ENCODE measurements around the gene MBD3. TPM values are rescaled to one million over a fixed set of nuclear protein-coding genes. Genes with fewer than 3 reads are reported as not detected.
"Not testable (repeated sequence)": the region's sequence is repeated elsewhere in the genome, so short reads cannot be mapped to it uniquely, and the experiment has no call there.

MBD3 gene
- total RNA-seq, 2 donors from 2014 or later: 71.5 to 128 TPM

DNA sequence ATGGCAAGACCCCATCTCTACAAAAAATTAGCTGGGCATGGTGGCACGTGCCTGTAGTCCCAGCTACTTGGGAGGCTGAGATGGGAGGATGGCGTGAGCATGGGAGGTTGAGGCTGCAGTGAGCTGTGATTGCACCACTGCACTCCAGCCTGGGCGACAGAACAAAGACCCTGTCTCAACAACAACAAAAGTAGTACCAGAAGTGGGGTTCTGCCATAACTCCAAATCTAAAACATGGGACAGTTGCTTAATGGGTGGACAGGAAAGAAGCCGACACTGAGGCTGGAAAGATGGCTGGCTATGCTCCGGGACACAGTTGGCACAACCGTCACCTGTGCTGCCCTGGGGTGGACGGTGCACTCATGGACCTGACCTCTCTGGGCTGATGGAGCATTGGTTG, 57.0 kb downstream of the MBD3 start:
- H3K9me3 Mint-ChIP-seq; H3K4me1 Mint-ChIP-seq; H3K36me3 Mint-ChIP-seq (ENCODE audit: low read depth); H3K4me3 Mint-ChIP-seq; ATAC-seq (replicated peaks); H3K27ac Mint-ChIP-seq: not testable (repeated sequence)
- peaks cover 14% of the 10 kb centered on the region for H3K27me3 Mint-ChIP-seq

DNA sequence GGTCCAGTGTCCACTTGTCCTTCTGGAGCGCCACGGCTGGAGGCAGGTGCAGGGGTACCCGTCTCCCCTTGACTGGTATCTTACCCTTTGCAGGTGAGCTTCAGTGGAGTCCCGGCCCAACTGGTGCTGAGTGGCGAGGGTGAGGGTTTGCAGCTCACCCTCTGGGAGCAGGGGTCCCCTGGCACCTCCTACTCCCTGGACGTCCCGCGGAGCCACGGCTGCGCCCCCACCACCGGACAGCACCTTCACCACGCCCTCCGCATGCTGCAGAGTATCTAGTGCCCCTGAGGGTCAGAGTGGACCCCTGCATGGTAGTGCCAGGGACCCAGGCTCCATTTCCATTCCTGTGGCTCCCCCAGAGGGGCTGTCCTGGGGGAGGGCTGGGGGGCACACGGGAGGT, 57.7 kb downstream of the MBD3 start:
- no peaks in the 10 kb centered on the region for H3K4me1 Mint-ChIP-seq
- H3K4me3 Mint-ChIP-seq: no peak overlapping the region
- ATAC-seq (replicated peaks): no peak

DNA sequence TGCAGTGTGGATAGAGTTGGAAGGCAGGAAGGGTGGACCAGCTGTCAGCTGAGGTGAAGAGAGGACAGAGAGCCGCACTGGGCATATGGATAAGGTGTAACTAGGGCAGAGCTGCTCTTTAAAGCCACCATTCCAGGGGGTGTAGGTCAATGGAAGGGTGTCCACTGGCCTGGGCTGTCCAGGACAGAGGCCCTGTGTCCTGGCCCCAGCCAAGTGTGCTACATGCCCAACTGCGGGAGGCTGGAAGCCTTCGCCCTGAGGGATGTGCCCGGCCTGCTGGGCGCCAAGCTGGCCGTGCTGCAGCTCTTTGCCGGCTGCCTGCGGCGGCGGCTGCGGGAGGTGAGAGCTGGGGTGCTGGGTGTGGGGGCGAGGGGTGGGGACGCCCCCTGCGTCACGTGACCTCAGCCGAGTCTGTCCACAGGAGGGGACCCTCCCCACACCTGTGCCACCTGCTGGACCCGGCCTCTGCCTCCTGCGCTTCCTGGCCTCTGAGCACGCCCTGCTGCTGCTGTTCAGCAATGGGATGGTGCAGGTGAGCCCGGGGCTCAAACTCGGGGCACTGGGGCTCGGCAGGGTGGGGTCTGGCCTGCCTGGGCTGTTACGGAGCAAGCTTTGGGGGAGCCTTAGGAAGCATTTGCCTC, 59.0 kb downstream of the MBD3 start:
- peaks cover 13% of the 10 kb centered on the region for H3K27me3 Mint-ChIP-seq
- H3K27ac Mint-ChIP-seq: no peak overlapping the region
- no peaks in the 10 kb centered on the region for H3K9me3 Mint-ChIP-seq
- H3K4me3 Mint-ChIP-seq: no peak overlapping the region
- no peak for ATAC-seq (replicated peaks)
- no peaks in the 10 kb centered on the region for H3K36me3 Mint-ChIP-seq (ENCODE audit: low read depth)
- no peaks in the 10 kb centered on the region for H3K4me1 Mint-ChIP-seq

More for the DNA sequence above, 57.7 kb downstream of the MBD3 start:
- no peaks in the 10 kb centered on the region for H3K36me3 Mint-ChIP-seq (ENCODE audit: low read depth)
- peaks cover 12% of the 10 kb centered on the region for H3K27me3 Mint-ChIP-seq
- H3K9me3 Mint-ChIP-seq: no peaks in the 10 kb centered on the region
- H3K27ac Mint-ChIP-seq: no peak overlapping the region

DNA sequence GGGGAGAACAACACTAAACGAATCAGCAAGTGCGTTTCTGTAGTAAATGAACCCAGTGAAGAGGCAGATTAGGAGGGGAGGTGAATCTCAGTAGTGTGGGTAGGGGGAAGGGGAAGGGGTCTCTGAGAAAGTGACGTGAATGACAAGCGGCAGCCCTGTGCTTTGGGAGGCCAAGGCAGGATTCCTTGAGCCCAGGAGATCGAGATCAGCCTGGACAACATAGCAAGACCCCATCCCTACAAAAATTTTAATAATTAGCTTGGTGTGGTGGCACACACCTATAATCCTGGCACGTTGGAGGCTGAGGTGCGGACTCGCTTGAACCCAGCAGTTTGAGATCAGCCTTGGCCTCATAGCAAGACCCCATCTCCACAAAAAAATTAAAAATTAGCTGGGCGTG, 60.7 kb downstream of the MBD3 start:
- Mint-ChIP-seq H3K9me3 (no peaks in the 10 kb centered on the region), H3K4me1 (no peaks in the 10 kb centered on the region), H3K27me3 (peaks cover 13% of the 10 kb centered on the region), H3K4me3 (no peak overlapping the region), H3K27ac (no peak overlapping the region), H3K36me3 (ENCODE audit: low read depth) (no peaks in the 10 kb centered on the region)
- ATAC-seq (replicated peaks): no peak

DNA sequence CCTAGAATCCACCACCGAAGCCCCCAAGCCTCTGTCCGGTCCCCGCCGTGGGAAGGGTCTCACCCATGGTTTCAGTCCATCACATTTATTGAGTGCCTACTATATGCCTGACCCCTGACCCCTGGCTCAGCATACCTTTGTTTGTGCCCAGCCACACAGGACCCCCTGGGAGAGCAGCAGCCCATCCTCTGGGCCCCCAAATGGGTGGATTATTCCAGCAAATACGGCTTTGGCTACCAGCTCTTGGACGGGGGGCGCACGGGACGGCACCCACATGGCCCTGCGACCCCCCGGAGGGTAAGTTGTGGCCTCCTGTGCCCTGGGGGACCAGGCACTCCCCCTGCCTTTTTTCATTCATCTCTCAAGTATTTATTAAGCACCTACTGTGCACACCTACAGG, 61.1 kb downstream of the MBD3 start:
- Mint-ChIP-seq H3K4me3 (no peak overlapping the region), H3K36me3 (ENCODE audit: low read depth) (no peaks in the 10 kb centered on the region), H3K9me3 (no peaks in the 10 kb centered on the region), H3K27ac (no peak overlapping the region), H3K4me1 (no peaks in the 10 kb centered on the region), H3K27me3 (peaks cover 13% of the 10 kb centered on the region)
- no peak for ATAC-seq (replicated peaks)

DNA sequence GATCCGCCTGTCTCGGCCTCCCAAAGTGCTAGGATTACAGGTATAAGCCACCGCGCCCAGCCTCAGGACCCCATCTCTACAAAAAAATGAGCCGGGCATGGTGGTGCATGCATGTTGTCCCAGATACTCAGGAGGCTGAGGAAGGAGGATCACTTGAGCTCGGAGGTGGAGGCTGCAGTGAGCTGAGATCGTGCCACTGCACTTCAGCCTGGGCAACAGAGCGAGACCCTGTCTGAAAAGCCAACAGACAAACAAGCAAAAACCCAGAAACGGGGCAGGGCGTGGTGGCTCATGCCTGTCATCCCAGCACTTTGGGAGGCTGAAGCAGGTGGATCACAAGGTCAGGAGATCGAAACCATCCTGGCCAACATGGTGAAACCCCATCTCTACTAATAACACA, 61.8 kb downstream of the MBD3 start:
- not testable (repeated sequence) for ATAC-seq (replicated peaks); H3K27ac Mint-ChIP-seq; H3K9me3 Mint-ChIP-seq; H3K4me1 Mint-ChIP-seq; H3K4me3 Mint-ChIP-seq; H3K36me3 Mint-ChIP-seq (ENCODE audit: low read depth)
- peaks cover 19% of the 10 kb centered on the region for H3K27me3 Mint-ChIP-seq

DNA sequence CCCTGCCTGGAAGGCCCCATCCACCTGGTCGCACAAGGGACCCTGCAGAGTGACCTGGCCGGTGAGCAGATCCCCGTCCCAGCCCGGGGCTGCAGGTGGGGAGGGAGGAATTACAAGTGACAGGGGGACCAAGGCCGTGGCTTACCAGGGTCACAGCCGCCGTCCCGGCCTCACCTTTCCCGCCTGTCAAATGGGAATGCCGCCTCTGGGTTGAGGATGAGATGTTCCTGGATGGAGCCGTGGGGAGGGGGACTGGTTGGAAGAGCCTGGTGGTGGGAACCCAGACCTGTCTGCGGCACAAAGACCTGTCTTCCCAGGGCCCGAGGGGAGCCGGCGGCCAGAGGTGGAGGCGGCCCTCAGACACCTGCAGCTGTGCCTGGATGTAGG, 63.2 kb downstream of the MBD3 start:
- H3K9me3 Mint-ChIP-seq: no peaks in the 10 kb centered on the region
- H3K4me1 Mint-ChIP-seq: peaks cover 5% of the 10 kb centered on the region
- ATAC-seq (replicated peaks): no peak
- H3K4me3 Mint-ChIP-seq: no peak overlapping the region
- H3K27me3 Mint-ChIP-seq: peaks cover 25% of the 10 kb centered on the region
- H3K27ac Mint-ChIP-seq: no peak overlapping the region
- no peaks in the 10 kb centered on the region for H3K36me3 Mint-ChIP-seq (ENCODE audit: low read depth)

DNA sequence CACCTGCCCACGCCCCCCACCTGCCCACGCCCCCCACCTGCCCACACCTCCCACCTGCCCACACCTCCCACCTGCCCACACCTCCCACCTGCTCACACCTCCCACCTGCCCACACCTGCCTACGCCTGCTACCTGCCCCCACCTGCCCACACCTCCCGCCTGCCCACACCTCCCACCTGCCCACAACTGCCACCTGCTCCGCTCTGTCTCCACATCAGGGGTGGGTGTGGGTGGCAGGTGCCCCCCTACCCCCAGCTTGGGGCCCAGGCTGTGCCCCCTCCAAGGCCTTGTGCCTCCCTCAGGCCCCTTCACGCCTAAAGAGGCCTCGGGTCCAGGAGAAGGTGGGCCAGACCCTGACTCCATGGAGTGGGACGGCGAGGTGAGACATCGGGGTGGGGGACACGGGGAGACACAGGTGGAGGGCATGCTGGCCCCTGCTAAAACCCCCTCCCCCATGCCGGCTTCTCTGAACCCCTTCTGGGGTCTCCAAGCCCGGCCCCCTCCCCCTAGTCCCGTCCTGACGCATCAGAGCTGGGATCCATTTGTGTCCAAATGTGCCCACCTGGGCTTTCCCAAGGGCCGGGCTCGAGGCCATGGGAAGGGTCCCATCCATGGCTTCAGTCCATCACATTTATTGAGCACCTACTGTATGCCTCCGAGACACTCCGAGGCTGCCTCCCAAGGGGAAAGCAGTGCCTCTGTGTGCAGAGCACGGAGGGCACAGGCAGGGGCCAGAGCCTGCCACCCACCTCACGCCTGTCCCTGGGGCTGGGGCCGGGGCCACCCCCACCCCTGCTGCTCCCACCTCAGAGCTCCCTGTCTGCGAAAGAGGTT, 63.9 kb downstream of the MBD3 start:
- no peaks in the 10 kb centered on the region for H3K36me3 Mint-ChIP-seq (ENCODE audit: low read depth)
- no peak for ATAC-seq (replicated peaks)
- H3K9me3 Mint-ChIP-seq: no peaks in the 10 kb centered on the region

DNA sequence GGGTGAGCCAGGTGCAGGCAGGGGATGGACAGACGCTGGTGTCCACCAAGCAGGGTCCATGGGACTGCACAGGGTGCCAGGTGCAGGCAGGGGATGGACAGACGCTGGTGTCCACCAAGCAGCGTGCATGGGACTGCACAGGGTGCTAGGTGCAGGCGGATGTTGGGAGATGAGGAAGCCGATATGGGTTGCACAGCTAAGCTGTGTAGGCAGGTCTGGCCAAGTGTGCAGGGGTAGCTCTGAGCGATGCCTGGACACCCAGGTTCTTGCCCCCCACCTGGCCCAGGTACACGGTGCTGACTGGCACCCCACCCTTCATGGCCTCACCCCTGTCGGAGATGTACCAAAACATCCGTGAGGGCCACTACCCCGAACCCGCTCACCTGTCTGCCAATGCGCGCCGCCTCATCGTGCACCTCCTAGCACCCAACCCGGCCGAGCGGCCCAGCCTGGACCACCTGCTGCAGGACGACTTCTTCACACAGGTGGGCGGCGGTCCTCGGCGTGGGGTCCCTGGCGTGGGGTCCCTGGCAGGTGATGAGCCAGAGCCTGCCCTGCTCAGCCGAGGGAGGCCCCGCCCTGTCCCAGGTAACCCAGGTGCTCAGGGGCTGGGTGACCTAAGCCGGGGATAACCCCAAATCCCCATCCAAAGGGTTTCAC, 64.9 kb downstream of the MBD3 start:
- H3K27ac Mint-ChIP-seq: no peak overlapping the region
- peaks cover 24% of the 10 kb centered on the region for H3K27me3 Mint-ChIP-seq
- no peak for ATAC-seq (replicated peaks)
- no peak overlapping the region for H3K4me3 Mint-ChIP-seq
- H3K4me1 Mint-ChIP-seq: peaks cover 6% of the 10 kb centered on the region
- no peaks in the 10 kb centered on the region for H3K36me3 Mint-ChIP-seq (ENCODE audit: low read depth)
- no peaks in the 10 kb centered on the region for H3K9me3 Mint-ChIP-seq

More for the DNA sequence above, 63.9 kb downstream of the MBD3 start:
- H3K4me3 Mint-ChIP-seq: no peak overlapping the region
- peaks cover 6% of the 10 kb centered on the region for H3K4me1 Mint-ChIP-seq
- no peak overlapping the region for H3K27ac Mint-ChIP-seq
- H3K27me3 Mint-ChIP-seq: peaks cover 27% of the 10 kb centered on the region

DNA sequence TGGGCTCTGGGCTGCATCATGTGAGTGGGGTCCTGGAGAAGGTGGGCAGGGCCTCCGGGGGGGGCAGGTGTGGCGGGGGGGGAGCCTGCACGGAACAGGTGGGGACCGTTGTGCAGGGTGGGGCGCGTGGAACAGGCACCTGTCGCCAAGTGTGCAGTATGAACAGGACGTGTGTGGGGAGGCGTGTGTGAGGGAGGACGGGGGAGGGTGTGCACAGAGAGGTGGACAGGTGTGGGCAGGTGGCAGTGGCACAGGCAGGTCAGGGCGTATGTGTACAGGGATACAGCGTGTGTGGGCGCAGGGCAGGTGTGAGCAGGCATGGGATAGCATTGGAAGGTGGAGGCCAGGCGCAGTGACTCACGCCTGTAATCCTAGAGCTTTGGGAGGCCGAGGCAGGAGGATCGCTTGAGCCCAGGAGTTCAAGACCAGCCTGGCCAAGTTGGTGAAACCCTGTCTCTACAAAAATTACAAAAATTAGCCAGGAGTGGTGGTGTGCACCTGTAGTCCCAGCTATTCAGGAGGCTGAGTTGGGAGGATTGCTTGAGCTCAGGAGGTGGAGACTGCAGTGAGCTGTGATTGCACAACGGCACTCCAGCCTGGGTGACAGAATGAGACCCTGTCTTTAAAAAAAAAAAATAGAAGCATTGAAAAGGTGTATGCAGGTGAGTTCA, 65.6 kb downstream of the MBD3 start:
- peaks cover 24% of the 10 kb centered on the region for H3K27me3 Mint-ChIP-seq
- no peaks in the 10 kb centered on the region for H3K9me3 Mint-ChIP-seq
- H3K27ac Mint-ChIP-seq: no peak overlapping the region
- ATAC-seq (replicated peaks): no peak
- no peaks in the 10 kb centered on the region for H3K36me3 Mint-ChIP-seq (ENCODE audit: low read depth)
- peaks cover 6% of the 10 kb centered on the region for H3K4me1 Mint-ChIP-seq
- no peak overlapping the region for H3K4me3 Mint-ChIP-seq

DNA sequence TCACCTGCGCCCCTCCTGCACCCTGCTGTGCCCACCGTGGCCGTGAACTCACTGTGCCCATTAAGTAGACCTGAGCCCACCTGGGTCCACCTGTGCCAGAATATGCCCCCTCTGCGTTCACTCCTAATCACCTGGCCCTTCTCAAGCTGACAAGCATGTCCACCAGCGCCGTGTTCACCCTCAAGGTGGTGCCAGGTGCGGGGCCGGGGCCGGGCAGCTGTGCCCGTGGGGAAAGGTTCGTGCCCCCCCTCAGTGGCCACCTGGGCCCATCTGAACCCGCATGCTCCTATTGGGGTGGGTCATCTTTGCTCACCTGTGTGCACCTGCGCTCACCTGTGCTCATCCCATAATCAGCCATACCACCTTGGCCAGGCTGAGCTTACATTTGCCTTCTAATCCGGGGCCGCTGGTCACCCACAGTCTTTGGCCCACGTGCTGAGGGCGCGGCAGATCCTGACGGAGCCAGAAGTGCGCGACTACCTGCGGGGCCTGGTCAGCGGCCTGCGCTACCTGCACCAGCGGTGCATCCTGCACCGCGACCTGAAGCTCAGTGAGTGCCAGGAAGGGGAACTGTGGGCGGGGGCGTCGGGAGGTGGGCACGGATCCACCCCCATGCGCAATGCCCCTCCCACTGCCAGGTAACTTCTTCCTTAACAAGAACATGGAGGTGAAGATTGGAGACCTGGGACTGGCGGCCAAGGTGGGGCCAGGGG, 66.4 kb downstream of the MBD3 start:
- Mint-ChIP-seq H3K36me3 (ENCODE audit: low read depth) (no peaks in the 10 kb centered on the region), H3K27me3 (peaks cover 21% of the 10 kb centered on the region), H3K27ac (no peak overlapping the region), H3K9me3 (no peaks in the 10 kb centered on the region), H3K4me3 (no peak overlapping the region), H3K4me1 (peaks cover 6% of the 10 kb centered on the region)
- ATAC-seq (replicated peaks): no peak

DNA sequence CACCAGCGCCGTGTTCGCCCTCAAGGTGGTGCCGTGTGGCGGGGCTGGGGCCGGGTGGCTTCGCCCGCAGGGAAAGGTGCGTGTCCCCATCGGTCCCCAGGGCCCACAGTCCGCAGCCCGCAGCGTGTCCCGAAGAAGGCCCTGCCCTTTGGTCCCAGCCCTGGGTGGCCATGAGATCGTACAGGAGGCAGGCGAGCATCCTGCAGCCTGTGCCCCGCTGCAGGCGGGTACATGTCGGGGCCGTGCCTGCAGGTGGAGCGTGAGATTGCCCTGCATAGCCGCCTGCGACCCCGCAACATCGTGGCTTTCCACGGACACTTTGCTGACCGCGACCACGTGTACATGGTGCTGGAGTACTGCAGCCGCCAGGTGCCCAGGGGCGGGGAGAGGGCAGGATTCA, 67.3 kb downstream of the MBD3 start:
- no peak overlapping the region for H3K27ac Mint-ChIP-seq
- H3K4me1 Mint-ChIP-seq: peaks cover 6% of the 10 kb centered on the region
- peaks cover 21% of the 10 kb centered on the region for H3K27me3 Mint-ChIP-seq
- H3K36me3 Mint-ChIP-seq (ENCODE audit: low read depth): no peaks in the 10 kb centered on the region
- H3K4me3 Mint-ChIP-seq: no peak overlapping the region
- H3K9me3 Mint-ChIP-seq: no peaks in the 10 kb centered on the region
- no peak for ATAC-seq (replicated peaks)

DNA sequence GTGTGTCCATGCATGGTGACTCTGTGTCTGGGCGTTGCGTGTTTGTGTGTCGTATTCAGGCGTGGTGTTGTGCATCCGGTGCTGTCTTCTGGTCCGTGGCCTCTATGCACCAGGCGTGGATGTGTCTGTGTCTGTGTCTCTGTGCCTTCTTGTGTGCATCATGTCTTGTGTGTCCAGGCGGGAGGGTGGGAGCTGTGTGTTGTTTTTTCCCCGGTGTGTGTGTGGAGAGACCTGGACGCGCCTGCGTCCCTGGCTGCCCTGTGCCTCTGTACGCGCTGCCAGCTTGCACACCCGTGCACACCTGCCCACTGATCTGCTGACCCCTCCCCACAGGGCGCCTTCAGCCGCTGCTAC, 67.7 kb downstream of the MBD3 start:
- Mint-ChIP-seq H3K9me3 (no peaks in the 10 kb centered on the region), H3K27ac (no peak overlapping the region), H3K4me3 (no peak overlapping the region), H3K36me3 (ENCODE audit: low read depth) (no peaks in the 10 kb centered on the region), H3K27me3 (peaks cover 18% of the 10 kb centered on the region), H3K4me1 (peaks cover 6% of the 10 kb centered on the region)
- ATAC-seq (replicated peaks): no peak

DNA sequence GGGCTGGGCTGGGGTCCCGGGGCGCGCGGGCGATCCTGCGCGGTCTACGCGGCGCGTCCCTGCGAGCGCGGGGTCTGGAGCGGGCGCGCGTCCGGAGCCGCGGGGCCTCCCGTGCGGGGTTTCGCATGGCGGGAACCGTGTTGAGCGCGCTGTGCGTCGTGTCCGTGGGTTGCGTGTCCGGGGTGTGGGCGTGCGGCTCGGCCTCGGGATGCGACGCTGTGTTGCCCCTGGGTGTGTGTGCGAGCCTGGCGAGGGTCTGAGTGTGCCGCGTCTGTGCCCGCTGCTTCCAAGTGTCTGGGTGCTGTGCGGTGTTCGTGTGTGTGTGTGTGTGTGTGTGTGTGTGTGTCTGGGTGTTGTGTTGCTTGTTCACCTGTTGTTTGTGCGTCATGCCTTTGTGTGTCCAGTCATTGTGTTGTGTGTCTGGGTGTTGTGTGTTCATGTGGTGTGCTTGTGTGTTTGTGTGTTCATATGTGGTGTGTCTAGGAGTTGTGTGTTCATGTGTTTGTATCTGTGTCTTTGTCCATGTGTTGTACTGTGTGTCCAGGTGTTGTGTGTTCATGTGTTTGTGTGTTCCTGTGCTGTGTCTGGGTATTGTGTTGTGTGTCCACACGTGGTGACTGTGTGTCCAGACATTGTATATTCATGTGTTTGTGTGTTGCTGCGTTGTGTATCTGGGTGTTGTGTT, 68.2 kb downstream of the MBD3 start:
- Mint-ChIP-seq H3K4me3 (no peak overlapping the region), H3K27ac (no peak overlapping the region), H3K36me3 (ENCODE audit: low read depth) (no peaks in the 10 kb centered on the region), H3K4me1 (peaks cover 6% of the 10 kb centered on the region), H3K27me3 (peaks cover 17% of the 10 kb centered on the region), H3K9me3 (no peaks in the 10 kb centered on the region)
- ATAC-seq (replicated peaks): no peak

Measured in activated T-helper 17 cell treated with anti-CD3 and anti-CD28 coated beads, Interleukin-2, amount 50 U/mL, for 72 hours (primary cell).